B cell (primary cell): ENCODE measurements around the gene SHMT1. TPM values are rescaled to one million over a fixed set of nuclear protein-coding genes. Genes with fewer than 3 reads are reported as not detected.
"Not testable (repeated sequence)": the region's sequence is repeated elsewhere in the genome, so short reads cannot be mapped to it uniquely, and the experiment has no call there.

ENCODE experiments used
- ATAC-seq: fragments of 200-7000 bp; cut with Tn5 transposase; one replicate; pipeline ENCODE4 v1.10.0; 2021; ENCODE audit warnings: low read depth, mild to moderate bottlenecking, moderate number of reproducible peaks, moderate library complexity
- CTCF ChIA-PET: fragments of 350-600 bp; sonication (Branson Sonifier 250); formaldehyde crosslinking; loops from one replicate; lab custom pipeline; 2021; ENCODE audit warnings: antibody characterized with exemption, inconsistent platforms; lab: Charles Lee
- POLR2A ChIA-PET: fragments of 350-600 bp; sonication (Branson Sonifier 250); formaldehyde crosslinking; loops from one replicate; lab custom pipeline; 2021; ENCODE audit warnings: antibody characterized with exemption; lab: Charles Lee
- DNase-seq: peaks from one replicate; pipeline ENCODE4 v3.0.0; 2013
- H2AFZ ChIP-seq: 2 replicates; pipeline ENCODE4 v1.6.1; 2012; ENCODE audit warnings: mild to moderate bottlenecking, low read depth, low read length; ENCODE audit not compliant: insufficient read depth, poor library complexity, severe bottlenecking
- H3K27ac ChIP-seq, 2 donors: 1 replicate in 1 of 2; 2 replicates in 1 of 2; pipeline ENCODE4 v1.5.1; 2012 to 2013; ENCODE audit warnings: low read length in 2 of 2, mild to moderate bottlenecking in 2 of 2, moderate library complexity in 1 of 2
- H3K27me3 ChIP-seq, 4 experiments: fragments of 200-600 bp in 1 of 4; sonication (generic) in 1 of 4; replicated peaks in 1 of 4; 1 replicate in 2 of 4; 2 replicates in 2 of 4; pipeline versions ENCODE4 v1.6.1 to v1.7.0; 2013 to 2016; ENCODE audit warnings: low read length in 3 of 4, mild to moderate bottlenecking in 2 of 4, mixed read lengths in 1 of 4, moderate library complexity in 1 of 4; ENCODE audit not compliant: insufficient read depth in 4 of 4, control insufficient read depth in 3 of 4; ENCODE audit errors: control extremely low read depth in 1 of 4
- H3K36me3 ChIP-seq, 2 experiments: replicated peaks in 1 of 2; 1 replicate in 1 of 2; 2 replicates in 1 of 2; pipeline versions ENCODE4 v1.6.1 to v1.7.1; 2013; ENCODE audit warnings: low read length in 1 of 2; ENCODE audit not compliant: insufficient read depth in 2 of 2, control insufficient read depth in 1 of 2; ENCODE audit errors: control extremely low read depth in 1 of 2, extremely low read depth in 1 of 2
- H3K4me1 ChIP-seq, 2 donors: fragments of 200-600 bp in 1 of 2; sonication (generic) in 1 of 2; 1 replicate in 1 of 2; 2 replicates in 1 of 2; pipeline versions ENCODE4 v1.5.1 to v1.6.1; 2013 to 2017; ENCODE audit warnings: low read length in 2 of 2; ENCODE audit not compliant: control insufficient read depth in 2 of 2, insufficient read depth in 2 of 2
- H3K4me2 ChIP-seq: replicated peaks from 2 replicates; pipeline ENCODE3; 2012; ENCODE audit warnings: mild to moderate bottlenecking, low read depth, low read length; ENCODE audit not compliant: poor library complexity, severe bottlenecking
- H3K4me3 ChIP-seq, 5 experiments: fragments of 200-600 bp in 1 of 5; sonication (generic) in 1 of 5; 1 replicate in 3 of 5; 2 replicates in 2 of 5; pipeline versions ENCODE4 v1.5.1 to v1.7.0; 2011 to 2016; ENCODE audit warnings: low read length in 4 of 5, mild to moderate bottlenecking in 4 of 5, low read depth in 2 of 5, control low read depth in 1 of 5, moderate library complexity in 1 of 5; ENCODE audit not compliant: insufficient read depth in 1 of 5; ENCODE audit errors: control extremely low read depth in 1 of 5, extremely low read depth in 1 of 5
- H3K79me2 ChIP-seq: fragments of 200-600 bp; sonication (generic); one replicate; pipeline ENCODE4 v1.6.0; 2016; ENCODE audit warnings: low read length; ENCODE audit not compliant: control insufficient read depth, insufficient read depth
- H3K9ac ChIP-seq: fragments of 200-600 bp; sonication (generic); 2 replicates; pipeline ENCODE4 v1.6.1; 2017; ENCODE audit warnings: mild to moderate bottlenecking, low read length, moderate library complexity
- H3K9me3 ChIP-seq, 3 donors: one replicate each; pipeline versions ENCODE4 v1.6.1 to v1.7.1; 2013; ENCODE audit warnings: low read length in 2 of 3; ENCODE audit not compliant: control insufficient read depth in 2 of 3, insufficient read depth in 1 of 3; ENCODE audit errors: control extremely low read depth in 1 of 3
- H4K20me1 ChIP-seq: 2 replicates; pipeline ENCODE4 v1.6.0; 2012; ENCODE audit warnings: mild to moderate bottlenecking, low read length; ENCODE audit not compliant: insufficient read depth, control insufficient read depth, poor library complexity, severe bottlenecking
- H3K27ac Mint-ChIP-seq: one replicate; pipeline ENCODE4 v1.8.0; 2021; ENCODE audit warnings: mixed read lengths
- H3K27me3 Mint-ChIP-seq: one replicate; pipeline ENCODE4 v1.8.0; 2021; ENCODE audit warnings: mixed read lengths
- H3K4me1 Mint-ChIP-seq: one replicate; pipeline ENCODE4 v1.8.0; 2021; ENCODE audit warnings: mixed read lengths
- H3K4me3 Mint-ChIP-seq: one replicate; pipeline ENCODE4 v1.8.0; 2021; ENCODE audit warnings: mixed read lengths
- H3K9me3 Mint-ChIP-seq: one replicate; pipeline ENCODE4 v1.8.0; 2022; ENCODE audit warnings: mixed read lengths; ENCODE audit not compliant: insufficient read depth
- WGBS: methylation state at CpG from one replicate; pipeline ENCODE4 v1.1.5; 2013; ENCODE audit warnings: missing lambda C conversion rate; ENCODE audit not compliant: insufficient coverage; 5-methylcytosine and 5-hydroxymethylcytosine counted together
- intact Hi-C: fragments of 100-400 bp; cut with micrococcal nuclease; formaldehyde crosslinking; loops from one replicate; pipeline ENCODE4 v1.10.0; 2022
- polyA plus RNA-seq: library from polyadenylated mRNA; depleted of rRNA; stranded (reverse); fragments of >200 nt; gene quantifications from 2 replicates; pipeline ENCODE4 v1.2.3, GENCODE V29; 2012
- total RNA-seq, 2 donors: library from RNA; stranded (reverse); fragments of 120-200 nt in 1 of 2; gene quantifications; 1 replicate in 1 of 2; 2 replicates in 1 of 2; pipeline versions ENCODE4 v1.2.3 to v1.2.4, GENCODE V29; 2013 to 2022

The SHMT1 gene
- total and polyA plus RNA-seq, 2 donors (not counting 1 experiment from before 2014, with no cell fraction given) = 6.9 to 23.5 TPM

DNA sequence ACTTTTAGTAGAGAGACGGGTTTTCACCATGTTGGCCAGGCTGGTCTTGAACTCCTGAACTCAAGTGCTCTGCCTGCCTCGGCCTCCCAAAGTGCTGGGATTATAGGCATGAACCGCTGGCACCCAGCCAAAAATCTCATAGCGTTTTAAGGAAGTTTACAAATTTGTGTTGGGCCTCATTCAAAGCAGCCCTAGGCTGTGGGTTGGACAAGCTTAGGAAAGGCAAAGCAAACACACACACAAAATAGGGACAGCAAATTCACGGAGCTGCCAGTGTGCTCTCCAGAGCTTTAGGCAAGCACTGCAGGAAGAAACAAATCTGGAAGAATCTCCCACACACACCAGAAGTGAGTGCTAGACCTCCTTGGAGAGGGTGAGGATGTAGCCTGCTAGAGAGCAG lies 39.8 kb upstream of the SHMT1 start:
- ATAC-seq, H3K4me1 Mint-ChIP-seq, H3K4me3 Mint-ChIP-seq, H3K9me3 ChIP-seq, H3K27ac ChIP-seq, H3K27me3 Mint-ChIP-seq, H2AFZ ChIP-seq, H3K4me1 ChIP-seq, H3K27me3 ChIP-seq, H3K4me3 ChIP-seq, H3K9me3 Mint-ChIP-seq, H4K20me1 ChIP-seq, H3K9ac ChIP-seq, POLR2A ChIA-PET, DNase-seq, CTCF ChIA-PET, H3K4me2 ChIP-seq, H3K36me3 ChIP-seq, intact Hi-C loops, H3K79me2 ChIP-seq, H3K27ac Mint-ChIP-seq: not testable (repeated sequence)
- no CpG with 5 or more reads among the region's 5 CpGs for WGBS

DNA sequence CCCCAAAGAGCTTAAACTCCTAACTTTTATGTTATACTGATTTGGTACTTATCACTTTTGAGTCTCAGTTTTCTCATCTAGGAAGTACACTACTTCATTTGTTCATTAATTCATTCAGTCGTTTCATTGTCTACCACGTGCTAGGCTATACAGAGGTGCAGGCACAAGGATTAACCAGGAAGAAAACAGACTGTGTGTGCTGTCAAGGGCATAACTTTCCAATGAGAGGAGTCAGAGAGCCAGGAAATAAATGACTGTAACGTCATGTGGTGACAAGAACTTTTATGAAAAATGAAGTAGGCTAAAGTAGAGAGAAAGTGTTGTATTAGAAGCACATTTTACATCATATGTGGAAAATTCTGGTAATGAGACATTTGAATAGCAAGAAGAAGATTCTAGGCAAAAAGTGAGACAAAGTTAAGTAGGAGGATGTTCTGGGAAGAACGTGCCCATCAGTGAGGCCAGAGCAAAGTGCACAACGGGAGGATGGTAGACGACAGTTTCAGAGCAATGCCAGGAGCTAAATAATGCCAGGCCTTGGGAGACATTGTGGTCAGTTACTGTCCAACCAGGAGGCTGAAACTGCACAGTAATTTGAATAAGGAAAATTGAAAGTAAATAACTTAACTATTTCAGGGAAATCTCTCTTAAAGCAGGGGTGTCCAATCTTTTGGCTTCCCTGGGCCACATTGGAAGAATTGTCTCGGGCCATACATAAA lies 38.7 kb upstream of the SHMT1 start:
- H3K27ac Mint-ChIP-seq, CTCF ChIA-PET, H4K20me1 ChIP-seq, POLR2A ChIA-PET, H3K79me2 ChIP-seq, ATAC-seq, H3K27ac ChIP-seq, H3K4me1 ChIP-seq, H3K9ac ChIP-seq, H3K4me1 Mint-ChIP-seq, H3K4me2 ChIP-seq, intact Hi-C loops, DNase-seq, H3K4me3 Mint-ChIP-seq, H3K9me3 Mint-ChIP-seq, H3K36me3 ChIP-seq, H3K4me3 ChIP-seq, H2AFZ ChIP-seq, H3K27me3 Mint-ChIP-seq, H3K9me3 ChIP-seq, H3K27me3 ChIP-seq: not testable (repeated sequence)
- WGBS = 50% methylated on average over 1 of the region's 7 CpGs

DNA sequence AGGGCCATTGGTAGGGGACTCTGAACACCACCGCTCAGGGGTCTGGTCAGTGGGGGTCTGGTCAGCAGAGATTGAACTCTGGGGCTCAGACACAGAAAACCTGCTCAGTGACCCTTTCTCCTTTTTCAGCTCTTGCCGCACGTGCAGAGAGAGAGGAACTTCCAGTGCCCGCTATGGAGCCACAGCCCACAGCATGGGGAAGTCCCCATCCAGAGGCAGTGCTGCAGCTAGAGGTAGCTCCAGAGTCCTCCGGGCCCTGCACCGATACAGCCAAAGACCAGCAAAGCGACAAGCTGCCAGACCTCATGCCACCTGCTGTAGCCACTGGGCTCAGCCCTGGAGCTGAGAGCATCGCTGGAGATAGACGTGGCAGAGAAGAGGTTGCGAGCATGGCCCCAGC lies 25.4 kb upstream of the SHMT1 start:
- CTCF ChIA-PET, H3K4me1 ChIP-seq, H3K27me3 Mint-ChIP-seq, H3K4me2 ChIP-seq, H3K4me1 Mint-ChIP-seq, H3K4me3 ChIP-seq, H3K9ac ChIP-seq, H2AFZ ChIP-seq, H3K79me2 ChIP-seq, H3K27me3 ChIP-seq, H3K9me3 ChIP-seq, H3K9me3 Mint-ChIP-seq, H3K36me3 ChIP-seq, POLR2A ChIA-PET, DNase-seq, H3K4me3 Mint-ChIP-seq, intact Hi-C loops, H3K27ac Mint-ChIP-seq, H4K20me1 ChIP-seq, H3K27ac ChIP-seq: not testable (repeated sequence)
- peak; percentile 94 for ATAC-seq
- WGBS = no CpG with 5 or more reads among the region's 10 CpGs

DNA sequence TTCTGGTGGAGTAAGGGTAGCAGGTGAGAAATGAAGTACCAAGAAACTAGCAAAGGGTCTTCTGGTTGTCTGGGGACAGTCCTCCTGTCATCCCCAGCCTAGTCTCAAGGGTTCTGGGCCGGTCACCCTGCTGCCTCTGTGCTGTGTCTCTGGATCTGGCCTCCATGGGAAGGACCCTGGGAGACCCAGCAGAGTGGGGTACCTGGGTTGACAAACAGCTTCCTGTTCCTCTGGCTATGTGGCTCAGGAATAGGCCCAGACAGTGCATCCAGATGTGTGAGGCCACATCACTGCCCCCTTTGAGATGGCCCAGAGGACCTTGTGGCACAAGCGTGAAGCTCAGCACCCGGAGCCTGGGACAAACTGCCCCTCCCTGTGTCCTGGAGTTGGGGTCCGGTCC lies 24.9 kb upstream of the SHMT1 start:
- intact Hi-C loops, POLR2A ChIA-PET, H3K4me1 ChIP-seq, H3K36me3 ChIP-seq, H3K4me2 ChIP-seq, H4K20me1 ChIP-seq, H3K9ac ChIP-seq, H3K79me2 ChIP-seq, H3K4me3 Mint-ChIP-seq, ATAC-seq, H3K4me1 Mint-ChIP-seq, CTCF ChIA-PET, H3K4me3 ChIP-seq, H3K9me3 ChIP-seq, H3K27me3 ChIP-seq, H3K27ac Mint-ChIP-seq, H3K27ac ChIP-seq, H2AFZ ChIP-seq, H3K9me3 Mint-ChIP-seq, DNase-seq, H3K27me3 Mint-ChIP-seq: not testable (repeated sequence)
- WGBS = 72% methylated on average over 3 of the region's 4 CpGs
